DND-41 (cell line): ENCODE results near the gene PRICKLE2.

ENCODE experiments used
- ATAC-seq: fragments of 200-7000 bp; cut with Tn5 transposase; 3 replicates; pipeline ENCODE4 v1.9.1; 2021; ENCODE audit warnings: low read depth; ENCODE audit not compliant: insufficient read depth
- DNase-seq: peaks from one replicate; pipeline ENCODE4 v3.0.0-alpha.2; 2020
- H2AFZ ChIP-seq: 2 replicates; pipeline ENCODE4 v1.6.0; 2012; ENCODE audit warnings: low read depth, low read length
- H3K27ac ChIP-seq: 2 replicates; pipeline ENCODE4 v1.5.1; 2012; ENCODE audit warnings: low read length, inconsistent platforms
- H3K27me3 ChIP-seq: fragments of 200-600 bp; sonication (generic); 2 replicates; pipeline ENCODE4 v1.6.0; 2012; ENCODE audit warnings: low read length, mild to moderate bottlenecking, inconsistent platforms; ENCODE audit not compliant: insufficient read depth, poor library complexity
- H3K36me3 ChIP-seq: 2 replicates; pipeline ENCODE4 v1.5.1; 2012; ENCODE audit warnings: low read length, inconsistent platforms; ENCODE audit not compliant: insufficient read depth
- H3K4me1 ChIP-seq: 2 replicates; pipeline ENCODE4 v1.5.1; 2012; ENCODE audit warnings: mild to moderate bottlenecking, low read length; ENCODE audit not compliant: insufficient read depth
- H3K4me2 ChIP-seq: 2 replicates; pipeline ENCODE4 v1.6.0; 2012; ENCODE audit warnings: mild to moderate bottlenecking, moderate library complexity, low read length, inconsistent platforms; ENCODE audit not compliant: insufficient read depth
- H3K4me3 ChIP-seq, 2 experiments: fragments of 200-600 bp in 1 of 2; shearing (Covaris generic) in 1 of 2; 2 replicates each; pipeline ENCODE4 v1.5.1; 2012 to 2016; ENCODE audit warnings: inconsistent platforms in 2 of 2, low read length in 2 of 2, mild to moderate bottlenecking in 2 of 2, low read depth in 1 of 2, moderate library complexity in 1 of 2
- H3K79me2 ChIP-seq: 2 replicates; pipeline ENCODE4 v1.6.0; 2012; ENCODE audit warnings: low read length, inconsistent platforms; ENCODE audit not compliant: insufficient read depth
- H3K9ac ChIP-seq: 2 replicates; pipeline ENCODE4 v1.6.0; 2012; ENCODE audit warnings: low read depth, mild to moderate bottlenecking, inconsistent platforms, low read length, moderate library complexity
- H3K9me3 ChIP-seq: 2 replicates; pipeline ENCODE4 v1.5.1; 2012; ENCODE audit warnings: low read length, moderate library complexity, mild to moderate bottlenecking, inconsistent platforms; ENCODE audit not compliant: insufficient read depth, severe bottlenecking
- H4K20me1 ChIP-seq: 2 replicates; pipeline ENCODE4 v1.6.0; 2012; ENCODE audit warnings: low read length; ENCODE audit not compliant: insufficient read depth
- CTCF ChIP-seq: IDR thresholded peaks from 2 replicates; pipeline ENCODE4 v1.5.1; 2012; ENCODE audit warnings: borderline replicate concordance, low read length, moderate library complexity, mild to moderate bottlenecking; ENCODE audit not compliant: poor library complexity, severe bottlenecking; ENCODE audit errors: extremely low read depth
- EZH2 ChIP-seq: IDR thresholded peaks from 3 replicates; pipeline ENCODE4 v1.6.1; 2012; ENCODE audit warnings: borderline replicate concordance, low read depth, mild to moderate bottlenecking, moderate library complexity, low read length, inconsistent platforms; ENCODE audit not compliant: severe bottlenecking

The PRICKLE2 gene

GRCh38 chr3:64188810-64189560, 36.3 kb downstream of the PRICKLE2 start:
- TF ChIP-seq EZH2: no peak
- no peak for TF ChIP-seq CTCF
- H3K4me3 ChIP-seq: no peak overlapping the region
- no peak for ATAC-seq
- no peak overlapping the region for H3K9ac ChIP-seq
- H3K4me2 ChIP-seq: no peak overlapping the region
- no peaks in the 10 kb centered on the region for H3K27me3 ChIP-seq
- no peaks in the 10 kb centered on the region for H3K4me1 ChIP-seq
- no peaks in the 10 kb centered on the region for H4K20me1 ChIP-seq
- no peaks in the 10 kb centered on the region for H3K36me3 ChIP-seq
- H3K27ac ChIP-seq: no peak overlapping the region
- H3K79me2 ChIP-seq: no peaks in the 10 kb centered on the region
- peaks cover 5% of the 10 kb centered on the region for H3K9me3 ChIP-seq
- DNase-seq: no peak
- no peak overlapping the region for H2AFZ ChIP-seq

- Histone ChIP-seq H3K27me3 (no peaks in the 10 kb centered on the region), H3K27ac (no peak overlapping the region), H4K20me1 (no peaks in the 10 kb centered on the region), H3K79me2 (no peaks in the 10 kb centered on the region), H3K36me3 (no peaks in the 10 kb centered on the region), H3K4me2 (no peak overlapping the region), H3K4me1 (no peaks in the 10 kb centered on the region), H3K9me3 (no peaks in the 10 kb centered on the region), H3K9ac (no peak overlapping the region), H3K4me3 (no peak overlapping the region), H2AFZ (no peak overlapping the region)
- no peak for ATAC-seq
- DNase-seq: no peak
- TF ChIP-seq EZH2 (no peak), CTCF (no peak)
Measured at GRCh38 chr3:64187065-64187959, 38.0 kb downstream of the PRICKLE2 start.

- Histone ChIP-seq H3K27me3 (no peaks in the 10 kb centered on the region), H3K4me3 (no peak overlapping the region), H3K4me2 (no peak overlapping the region), H3K79me2 (no peaks in the 10 kb centered on the region), H4K20me1 (no peaks in the 10 kb centered on the region), H3K36me3 (no peaks in the 10 kb centered on the region), H3K27ac (no peak overlapping the region), H2AFZ (no peak overlapping the region), H3K9ac (no peak overlapping the region), H3K4me1 (no peaks in the 10 kb centered on the region), H3K9me3 (no peaks in the 10 kb centered on the region)
- DNase-seq (no peak), ATAC-seq (no peak)
- TF ChIP-seq EZH2: no peak
- no peak for TF ChIP-seq CTCF
Measured at GRCh38 chr3:64186667-64187064, 38.6 kb downstream of the PRICKLE2 start.
